ENCODE data around the gene KLK5.

Gene KLK5

DNA sequence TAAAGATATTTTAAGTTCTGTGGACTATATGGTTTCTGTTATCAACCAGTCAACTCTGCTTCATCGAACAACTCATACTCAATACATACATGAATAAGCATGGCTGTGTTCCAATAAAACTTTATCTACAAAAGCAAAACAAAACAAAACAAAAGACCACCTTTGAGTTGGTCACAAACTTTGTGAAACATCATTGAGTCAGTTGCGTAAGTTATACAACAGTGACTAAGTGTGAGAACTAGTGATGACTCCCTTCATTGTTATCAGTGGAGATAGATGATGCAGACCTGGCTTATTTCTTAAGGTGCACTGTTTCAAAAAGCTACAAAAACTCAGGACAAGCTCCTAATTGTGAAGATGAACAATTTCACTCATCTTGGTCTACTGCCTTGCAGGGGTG, 27.1 kb downstream of the KLK5 start:
- H3K4me3 ChIP-seq (replicated peaks; ENCODE audit: low read depth, low read length) = no peak overlapping the region
- TF ChIP-seq CTCF (IDR thresholded peaks at IDR 0.05; ENCODE audit: low read length, missing control alignments) = no peak
- peak; percentile 38 for DNase-seq (ENCODE audit: low read depth)

- H3K4me3 ChIP-seq (replicated peaks; ENCODE audit: low read depth, low read length) = no peak overlapping the region
- TF ChIP-seq CTCF (IDR thresholded peaks at IDR 0.05; ENCODE audit: low read length, missing control alignments) = no peak
- DNase-seq (ENCODE audit: low read depth) = no peak
Measured at GRCh38 chr19:50924586-50924985, 28.3 kb downstream of the KLK5 start.

DNA sequence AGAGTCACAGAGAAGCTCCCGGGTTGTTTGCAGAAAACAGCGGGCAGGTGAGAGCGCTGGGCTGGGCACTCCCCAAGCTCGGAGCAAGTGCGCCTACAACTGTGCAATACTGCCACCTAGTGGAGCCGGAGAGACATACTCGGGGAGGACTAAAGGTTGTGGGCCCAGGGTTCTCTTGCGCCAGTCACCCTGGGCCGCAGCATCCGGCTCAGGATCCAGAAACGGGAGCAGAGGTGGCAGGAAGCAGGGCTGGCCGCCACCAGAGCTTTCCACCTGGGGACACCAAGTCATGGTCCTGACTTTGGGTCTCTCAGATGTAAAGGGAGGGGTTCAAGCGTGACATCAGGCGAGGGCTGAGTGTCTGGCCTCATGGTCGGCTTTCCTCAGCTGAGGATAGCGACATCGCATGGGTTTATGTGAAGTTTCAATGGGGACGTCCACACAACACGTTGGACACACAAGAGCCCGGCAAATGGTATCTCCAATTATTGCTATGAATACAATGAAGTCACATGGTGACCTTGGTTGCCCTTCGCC, 30.5 kb downstream of the KLK5 start:
- DNase-seq (ENCODE audit: low read depth) = peak; percentile 82
- peak; percentile 86 for TF ChIP-seq CTCF (IDR thresholded peaks at IDR 0.05; ENCODE audit: low read length, missing control alignments)

DNA sequence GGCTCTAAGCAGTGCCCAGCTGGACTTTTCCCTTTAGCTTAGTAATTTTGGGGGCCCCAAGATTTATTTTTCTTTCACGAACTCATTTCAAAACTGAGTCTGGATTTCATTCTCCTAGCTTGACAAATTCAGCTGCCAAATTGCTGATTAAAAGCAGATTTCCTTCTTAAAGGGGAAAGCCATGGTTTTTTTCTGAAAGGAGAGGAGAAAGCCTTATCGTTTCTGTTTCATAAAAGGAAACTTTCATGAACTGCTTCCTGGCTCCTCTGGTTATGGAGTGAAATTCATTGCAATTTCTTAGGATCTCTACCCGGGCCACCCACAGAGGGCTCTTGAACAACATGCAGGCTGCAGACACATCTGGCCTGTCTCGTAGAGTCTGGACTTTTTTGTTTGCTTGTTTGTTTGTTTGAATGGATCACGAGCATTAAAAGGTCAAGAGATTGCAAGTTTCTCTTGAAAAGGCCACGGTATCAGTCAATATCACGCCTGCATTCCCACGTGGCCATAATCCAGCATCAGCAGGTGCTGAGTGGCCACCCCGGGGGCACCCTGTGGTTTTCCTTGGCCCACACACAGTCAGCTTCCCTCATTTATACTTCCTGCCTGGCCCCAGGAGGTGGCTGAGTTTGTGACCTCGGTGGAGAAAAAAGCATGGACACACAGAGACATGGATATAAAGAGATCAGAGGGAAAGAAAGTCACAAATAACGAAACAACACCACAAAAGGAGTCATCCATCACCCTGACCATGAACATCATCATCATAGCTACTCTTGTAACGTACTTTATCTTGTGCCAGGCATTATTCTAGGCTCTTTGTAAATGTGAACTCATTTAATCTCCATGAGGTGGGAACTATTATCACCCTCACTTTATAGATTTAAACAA, 31.2 kb downstream of the KLK5 start:
- no peak for DNase-seq (ENCODE audit: low read depth)
- H3K4me3 ChIP-seq (replicated peaks; ENCODE audit: low read depth, low read length) = no peak overlapping the region
- TF ChIP-seq CTCF (IDR thresholded peaks at IDR 0.05; ENCODE audit: low read length, missing control alignments) = no peak

More for the DNA sequence above, 30.5 kb downstream of the KLK5 start:
- no peak overlapping the region for H3K4me3 ChIP-seq (replicated peaks; ENCODE audit: low read depth, low read length)

DNA sequence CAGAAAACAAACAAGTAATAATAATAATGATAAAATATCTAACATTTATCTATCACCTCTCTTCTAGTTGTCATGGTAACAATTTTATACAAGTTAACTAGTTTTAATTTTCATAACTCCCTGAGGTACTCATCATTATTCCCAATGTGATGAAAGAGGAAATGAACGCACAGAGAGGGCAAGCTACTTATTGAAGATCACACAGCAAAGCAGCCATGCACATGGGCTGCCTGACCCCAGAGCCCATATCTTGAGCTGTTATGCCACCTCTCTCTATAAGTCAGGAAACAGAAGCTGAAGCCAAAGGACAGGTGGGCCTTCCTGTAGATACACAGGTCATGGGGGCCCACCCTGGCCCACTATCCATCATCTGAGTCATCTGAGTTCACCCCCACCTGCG, 36.8 kb downstream of the KLK5 start:
- TF ChIP-seq CTCF (IDR thresholded peaks at IDR 0.05; ENCODE audit: low read length, missing control alignments) = no peak
- H3K4me3 ChIP-seq (replicated peaks; ENCODE audit: low read depth, low read length) = no peak overlapping the region
- no peak for DNase-seq (ENCODE audit: low read depth)

DNA sequence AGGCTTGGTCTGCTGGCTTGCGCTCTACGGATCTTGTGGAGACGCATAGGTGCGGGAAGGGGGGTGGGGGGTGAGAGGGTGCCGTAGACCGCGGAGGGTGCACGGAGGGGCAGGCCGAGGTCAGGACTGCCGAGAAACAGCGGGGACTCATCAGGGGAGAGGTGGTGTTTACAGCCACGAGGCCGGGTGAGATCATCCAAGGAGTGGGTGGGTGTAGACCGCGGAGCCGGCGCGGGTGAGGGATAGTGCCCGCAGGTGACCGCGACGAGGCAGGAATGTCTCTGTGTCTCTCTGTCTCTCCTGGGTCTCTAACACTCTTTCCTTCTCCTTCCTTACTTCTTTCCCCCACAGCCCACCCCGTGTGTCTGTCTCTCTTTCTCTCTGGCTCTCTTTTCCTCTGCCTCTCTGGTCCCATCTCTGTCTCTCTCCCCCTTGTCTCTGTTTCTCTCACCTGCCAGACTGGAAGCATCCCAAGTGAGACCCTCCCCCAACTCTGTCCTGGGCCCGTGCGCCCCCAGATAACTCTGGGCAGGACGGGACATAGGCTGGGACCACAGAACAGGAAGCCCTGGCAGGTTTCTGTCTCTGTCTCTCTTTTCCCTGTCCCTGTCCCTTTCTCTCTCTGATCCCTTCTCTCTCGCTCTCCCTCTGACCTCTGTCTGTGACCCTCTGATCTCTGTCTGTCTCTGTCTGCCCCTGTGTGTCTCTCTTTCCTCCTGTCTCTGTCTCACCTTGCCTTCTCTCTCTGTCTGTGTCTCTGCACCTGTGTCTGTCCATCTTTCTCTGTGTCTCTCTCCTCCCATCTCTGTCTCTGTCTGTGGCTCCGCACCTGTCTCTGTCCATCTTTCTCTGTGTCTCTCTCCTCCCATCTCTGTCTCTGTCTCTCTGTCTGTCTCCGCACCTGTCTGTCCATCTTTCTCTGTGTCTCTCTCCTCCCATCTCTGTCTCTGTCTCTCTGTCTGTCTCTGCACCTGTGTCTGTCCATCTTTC, 39.8 kb downstream of the KLK5 start:
- no peak overlapping the region for H3K4me3 ChIP-seq (replicated peaks; ENCODE audit: low read depth, low read length)
- DNase-seq (ENCODE audit: low read depth) = no peak
- no peak for TF ChIP-seq CTCF (IDR thresholded peaks at IDR 0.05; ENCODE audit: low read length, missing control alignments)
